ENCODE measurements around the gene FOLR3. TPM values are rescaled to one million over a fixed set of nuclear protein-coding genes. Genes with fewer than 3 reads are reported as not detected.

FOLR3 gene
- total and polyA plus RNA-seq, 9 of the 15 experiments (the other 6 are each of a cell fraction or from before 2014, with no cell fraction given), result not detected

DNA sequence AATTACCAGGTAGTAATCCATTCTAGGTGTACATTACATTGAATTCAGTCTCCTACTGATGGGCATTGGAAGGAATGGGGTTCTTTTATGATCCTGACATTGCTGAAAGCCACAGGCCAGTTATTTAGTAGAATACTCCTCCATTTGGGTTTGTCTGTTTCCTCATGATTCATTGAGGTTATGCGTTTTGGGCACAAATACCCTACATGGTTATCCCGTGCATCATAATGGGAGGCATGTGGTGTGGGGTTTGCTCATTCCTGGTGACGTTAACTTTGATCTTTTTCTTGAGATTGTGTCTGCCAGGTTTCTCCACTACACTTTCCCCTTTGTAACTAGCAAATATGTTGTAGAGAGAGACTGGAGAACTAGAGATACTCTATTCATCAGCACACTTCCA is 5.5 kb downstream of the FOLR3 start:
- in situ Hi-C loops (cut with MboI), result no loop called here
- POLR2A ChIA-PET, result interaction anchor here (1.2 to 1.7 kb wide), 2 partner anchors 29 to 83 kb away, joined by 3 read pairs; partner anchors contain the start of gene ANAPC15
- CTCF ChIA-PET (ENCODE audit: low intra/inter-chr PET ratio), result no interaction called here
- intact Hi-C loops (cut with micrococcal nuclease), result no loop called here
- Histone ChIP-seq H3K9ac (ENCODE audit: insufficient read depth in 1 of 2, low read depth in 2 of 2, low read length in 2 of 2) (no peak overlapping the region), H3K4me3 (no peak overlapping the region), H3K9me3 (replicated peaks; ENCODE audit: control insufficient read depth, insufficient read depth, low read depth, low read length) (no peaks in the 10 kb centered on the region), H3K4me2 (ENCODE audit: insufficient read depth, low read length) (no peak overlapping the region), H3K27me3 (ENCODE audit: control insufficient read depth in 2 of 2, insufficient read depth in 2 of 2, low read length in 2 of 2) (no peaks in the 10 kb centered on the region), H3K27ac (ENCODE audit: extremely low read depth, low read depth, low read length) (no peak overlapping the region), H3K9me1 (ENCODE audit: control insufficient read depth, insufficient read depth, low read length) (no peaks in the 10 kb centered on the region), H2AFZ (ENCODE audit: low read depth, low read length) (no peak overlapping the region), H3K4me1 (replicated peaks in 1 of 2; ENCODE audit: control insufficient read depth in 2 of 2, insufficient read depth in 2 of 2, low read length in 2 of 2) (peaks cover under 1 to 3% of the 10 kb centered on the region in 2 experiments; a peak in 3 of 5 replicates), H3K36me3 (ENCODE audit: control insufficient read depth, insufficient read depth, low read length) (no peaks in the 10 kb centered on the region), H3K79me2 (ENCODE audit: control insufficient read depth, insufficient read depth, low read length) (no peaks in the 10 kb centered on the region), H4K20me1 (replicated peaks; ENCODE audit: control insufficient read depth, insufficient read depth, low read length) (no peaks in the 10 kb centered on the region)
- ATAC-seq (no peak), FAIRE-seq (no peak), DNase-seq (ENCODE audit: extremely low read depth in 1 of 4, low spot score in 3 of 4) (no peak)
- WGBS (ENCODE audit: insufficient coverage, low coverage, missing lambda C conversion rate), result 12% methylated on average over 3 of the region's 3 CpGs
- no TSS peak for BruUV-seq (replicated peaks)
- TF ChIP-seq, protein P1, sequence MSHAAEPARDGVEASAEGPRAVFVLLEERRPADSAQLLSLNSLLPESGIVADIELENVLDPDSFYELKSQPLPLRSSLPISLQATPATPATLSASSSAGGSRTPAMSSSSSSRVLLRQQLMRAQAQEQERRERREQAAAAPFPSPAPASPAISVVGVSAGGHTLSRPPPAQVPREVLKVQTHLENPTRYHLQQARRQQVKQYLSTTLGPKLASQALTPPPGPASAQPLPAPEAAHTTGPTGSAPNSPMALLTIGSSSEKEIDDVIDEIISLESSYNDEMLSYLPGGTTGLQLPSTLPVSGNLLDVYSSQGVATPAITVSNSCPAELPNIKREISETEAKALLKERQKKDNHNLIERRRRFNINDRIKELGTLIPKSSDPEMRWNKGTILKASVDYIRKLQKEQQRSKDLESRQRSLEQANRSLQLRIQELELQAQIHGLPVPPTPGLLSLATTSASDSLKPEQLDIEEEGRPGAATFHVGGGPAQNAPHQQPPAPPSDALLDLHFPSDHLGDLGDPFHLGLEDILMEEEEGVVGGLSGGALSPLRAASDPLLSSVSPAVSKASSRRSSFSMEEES (CRISPR knock-in tag; IDR thresholded peaks at IDR 0.05), result no peak
- TF ChIP-seq TRIM28 (IDR thresholded peaks at IDR 0.05), result no peak
- TF ChIP-seq HIVEP1 (CRISPR knock-in tag; IDR thresholded peaks at IDR 0.05), result no peak
- TF ChIP-seq ESRRB (CRISPR knock-in tag; IDR thresholded peaks at IDR 0.05; ENCODE audit: borderline replicate concordance), result no peak
- no peak for TF ChIP-seq KDM5B (IDR thresholded peaks at IDR 0.05; ENCODE audit: insufficient replicate concordance, low read depth, low read length)
- TF ChIP-seq, protein P2, sequence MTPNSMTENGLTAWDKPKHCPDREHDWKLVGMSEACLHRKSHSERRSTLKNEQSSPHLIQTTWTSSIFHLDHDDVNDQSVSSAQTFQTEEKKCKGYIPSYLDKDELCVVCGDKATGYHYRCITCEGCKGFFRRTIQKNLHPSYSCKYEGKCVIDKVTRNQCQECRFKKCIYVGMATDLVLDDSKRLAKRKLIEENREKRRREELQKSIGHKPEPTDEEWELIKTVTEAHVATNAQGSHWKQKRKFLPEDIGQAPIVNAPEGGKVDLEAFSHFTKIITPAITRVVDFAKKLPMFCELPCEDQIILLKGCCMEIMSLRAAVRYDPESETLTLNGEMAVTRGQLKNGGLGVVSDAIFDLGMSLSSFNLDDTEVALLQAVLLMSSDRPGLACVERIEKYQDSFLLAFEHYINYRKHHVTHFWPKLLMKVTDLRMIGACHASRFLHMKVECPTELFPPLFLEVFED (CRISPR knock-in tag; conservative IDR thresholded peaks at IDR 0.05), result no peak
- TF ChIP-seq, protein P3, sequence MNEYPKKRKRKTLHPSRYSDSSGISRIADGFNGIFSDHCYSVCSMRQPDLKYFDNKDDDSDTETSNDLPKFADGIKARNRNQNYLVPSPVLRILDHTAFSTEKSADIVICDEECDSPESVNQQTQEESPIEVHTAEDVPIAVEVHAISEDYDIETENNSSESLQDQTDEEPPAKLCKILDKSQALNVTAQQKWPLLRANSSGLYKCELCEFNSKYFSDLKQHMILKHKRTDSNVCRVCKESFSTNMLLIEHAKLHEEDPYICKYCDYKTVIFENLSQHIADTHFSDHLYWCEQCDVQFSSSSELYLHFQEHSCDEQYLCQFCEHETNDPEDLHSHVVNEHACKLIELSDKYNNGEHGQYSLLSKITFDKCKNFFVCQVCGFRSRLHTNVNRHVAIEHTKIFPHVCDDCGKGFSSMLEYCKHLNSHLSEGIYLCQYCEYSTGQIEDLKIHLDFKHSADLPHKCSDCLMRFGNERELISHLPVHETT (CRISPR knock-in tag; conservative IDR thresholded peaks at IDR 0.05 in 1 of 2, IDR thresholded peaks at IDR 0.05 in 1 of 2), result peak in 1 of 2 experiments; percentile 31; a peak in 1 of 4 replicates
- no peak for TF ChIP-seq POLR2G (IDR thresholded peaks at IDR 0.05; ENCODE audit: low read depth, low read length)
- TF ChIP-seq, protein P4, sequence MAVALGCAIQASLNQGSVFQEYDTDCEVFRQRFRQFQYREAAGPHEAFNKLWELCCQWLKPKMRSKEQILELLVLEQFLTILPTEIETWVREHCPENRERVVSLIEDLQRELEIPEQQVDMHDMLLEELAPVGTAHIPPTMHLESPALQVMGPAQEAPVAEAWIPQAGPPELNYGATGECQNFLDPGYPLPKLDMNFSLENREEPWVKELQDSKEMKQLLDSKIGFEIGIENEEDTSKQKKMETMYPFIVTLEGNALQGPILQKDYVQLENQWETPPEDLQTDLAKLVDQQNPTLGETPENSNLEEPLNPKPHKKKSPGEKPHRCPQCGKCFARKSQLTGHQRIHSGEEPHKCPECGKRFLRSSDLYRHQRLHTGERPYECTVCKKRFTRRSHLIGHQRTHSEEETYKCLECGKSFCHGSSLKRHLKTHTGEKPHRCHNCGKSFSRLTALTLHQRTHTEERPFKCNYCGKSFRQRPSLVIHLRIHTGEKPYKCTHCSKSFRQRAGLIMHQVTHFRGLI (CRISPR knock-in tag; IDR thresholded peaks at IDR 0.05), result no peak
- TF ChIP-seq HNRNPL (IDR thresholded peaks at IDR 0.05; ENCODE audit: low read depth, low read length), result no peak
- TF ChIP-seq PML (IDR thresholded peaks at IDR 0.05; ENCODE audit: low read length), result no peak
- TF ChIP-seq ETV6 (IDR thresholded peaks at IDR 0.05; ENCODE audit: borderline replicate concordance in 1 of 2, low read depth in 2 of 2, low read length in 1 of 2), result no peak
- TF ChIP-seq ETV6 (CRISPR knock-in tag; IDR thresholded peaks at IDR 0.05; ENCODE audit: borderline replicate concordance), result no peak
- TF ChIP-seq PHF20 (IDR thresholded peaks at IDR 0.05; ENCODE audit: partially characterized antibody), result no peak
- TF ChIP-seq JUNB (CRISPR knock-in tag; conservative IDR thresholded peaks at IDR 0.05), result no peak
- TF ChIP-seq ZKSCAN8 (CRISPR knock-in tag; IDR thresholded peaks at IDR 0.05), result no peak
- TF ChIP-seq FOSL1 (tag; conservative IDR thresholded peaks at IDR 0.05), result peak; percentile 59
- no peak for TF ChIP-seq BDP1 (IDR thresholded peaks at IDR 0.05; ENCODE audit: insufficient read depth, insufficient read length)
